ENCODE results near the gene EFCAB10. TPM values are rescaled to one million over a fixed set of nuclear protein-coding genes. Genes with fewer than 3 reads are reported as not detected.
A peak's percentile ranks its signal among the peaks of the same experiment; 100 is the strongest.

EFCAB10 gene
- total RNA-seq, 1 experiment from 2014 or later = not detected

DNA sequence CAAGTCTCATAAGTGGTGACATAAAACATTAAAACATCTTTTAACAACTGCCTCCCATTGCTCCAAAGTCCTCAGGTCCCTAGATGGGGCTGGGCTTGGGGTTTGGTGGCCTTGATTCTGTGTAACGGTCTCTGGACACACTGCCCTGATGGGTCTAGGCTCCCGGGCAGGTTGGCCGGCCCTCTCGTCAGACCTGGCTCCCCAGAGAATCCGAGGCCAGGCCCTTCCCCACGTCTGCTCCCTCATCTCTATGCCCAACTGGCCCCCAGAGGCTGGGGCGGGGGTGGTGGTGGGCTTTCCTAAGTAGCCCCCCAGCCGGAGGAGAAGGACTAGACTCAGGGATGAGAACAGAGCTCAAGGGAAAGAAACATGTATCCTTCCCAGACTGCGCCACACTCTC, 31.5 kb upstream of the EFCAB10 start:
- no peaks in the 10 kb centered on the region for H3K36me3 ChIP-seq (ENCODE audit: control insufficient read depth, insufficient read depth, low read length)
- no peak for DNase-seq
- Mint-ChIP-seq H3K27me3 (ENCODE audit: insufficient read depth, unreplicated experiment) (no peaks in the 10 kb centered on the region), H3K27ac (ENCODE audit: unreplicated experiment) (no peak overlapping the region), H3K4me1 (ENCODE audit: low read depth, unreplicated experiment) (no peaks in the 10 kb centered on the region), H3K4me3 (ENCODE audit: unreplicated experiment) (no peak overlapping the region), H3K36me3 (ENCODE audit: insufficient read depth, unreplicated experiment) (peaks cover under 1% of the 10 kb centered on the region), H3K9me3 (ENCODE audit: unreplicated experiment) (no peaks in the 10 kb centered on the region)
- no peak overlapping the region for H3K4me3 ChIP-seq (ENCODE audit: low read depth, low read length)
- intact Hi-C loops (cut with micrococcal nuclease; ENCODE audit: unreplicated experiment) = no loop called here
- CTCF ChIA-PET = no interaction called here
- no TSS peak for BruUV-seq (replicated peaks)
- H3K9me3 ChIP-seq = no peaks in the 10 kb centered on the region
- no peaks in the 10 kb centered on the region for H3K4me1 ChIP-seq
- POLR2A ChIA-PET = no interaction called here
- H3K27me3 ChIP-seq (replicated peaks; ENCODE audit: control insufficient read depth, insufficient read depth, low read length) = no peaks in the 10 kb centered on the region
- TF ChIP-seq, protein P1, sequence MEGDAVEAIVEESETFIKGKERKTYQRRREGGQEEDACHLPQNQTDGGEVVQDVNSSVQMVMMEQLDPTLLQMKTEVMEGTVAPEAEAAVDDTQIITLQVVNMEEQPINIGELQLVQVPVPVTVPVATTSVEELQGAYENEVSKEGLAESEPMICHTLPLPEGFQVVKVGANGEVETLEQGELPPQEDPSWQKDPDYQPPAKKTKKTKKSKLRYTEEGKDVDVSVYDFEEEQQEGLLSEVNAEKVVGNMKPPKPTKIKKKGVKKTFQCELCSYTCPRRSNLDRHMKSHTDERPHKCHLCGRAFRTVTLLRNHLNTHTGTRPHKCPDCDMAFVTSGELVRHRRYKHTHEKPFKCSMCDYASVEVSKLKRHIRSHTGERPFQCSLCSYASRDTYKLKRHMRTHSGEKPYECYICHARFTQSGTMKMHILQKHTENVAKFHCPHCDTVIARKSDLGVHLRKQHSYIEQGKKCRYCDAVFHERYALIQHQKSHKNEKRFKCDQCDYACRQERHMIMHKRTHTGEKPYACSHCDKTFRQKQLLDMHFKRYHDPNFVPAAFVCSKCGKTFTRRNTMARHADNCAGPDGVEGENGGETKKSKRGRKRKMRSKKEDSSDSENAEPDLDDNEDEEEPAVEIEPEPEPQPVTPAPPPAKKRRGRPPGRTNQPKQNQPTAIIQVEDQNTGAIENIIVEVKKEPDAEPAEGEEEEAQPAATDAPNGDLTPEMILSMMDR (IDR thresholded peaks at IDR 0.05; ENCODE audit: insufficient read depth in 1 of 2, low read depth in 1 of 2, low read length in 1 of 2, severe bottlenecking in 1 of 2, unreplicated experiment in 1 of 2) = no peak

DNA sequence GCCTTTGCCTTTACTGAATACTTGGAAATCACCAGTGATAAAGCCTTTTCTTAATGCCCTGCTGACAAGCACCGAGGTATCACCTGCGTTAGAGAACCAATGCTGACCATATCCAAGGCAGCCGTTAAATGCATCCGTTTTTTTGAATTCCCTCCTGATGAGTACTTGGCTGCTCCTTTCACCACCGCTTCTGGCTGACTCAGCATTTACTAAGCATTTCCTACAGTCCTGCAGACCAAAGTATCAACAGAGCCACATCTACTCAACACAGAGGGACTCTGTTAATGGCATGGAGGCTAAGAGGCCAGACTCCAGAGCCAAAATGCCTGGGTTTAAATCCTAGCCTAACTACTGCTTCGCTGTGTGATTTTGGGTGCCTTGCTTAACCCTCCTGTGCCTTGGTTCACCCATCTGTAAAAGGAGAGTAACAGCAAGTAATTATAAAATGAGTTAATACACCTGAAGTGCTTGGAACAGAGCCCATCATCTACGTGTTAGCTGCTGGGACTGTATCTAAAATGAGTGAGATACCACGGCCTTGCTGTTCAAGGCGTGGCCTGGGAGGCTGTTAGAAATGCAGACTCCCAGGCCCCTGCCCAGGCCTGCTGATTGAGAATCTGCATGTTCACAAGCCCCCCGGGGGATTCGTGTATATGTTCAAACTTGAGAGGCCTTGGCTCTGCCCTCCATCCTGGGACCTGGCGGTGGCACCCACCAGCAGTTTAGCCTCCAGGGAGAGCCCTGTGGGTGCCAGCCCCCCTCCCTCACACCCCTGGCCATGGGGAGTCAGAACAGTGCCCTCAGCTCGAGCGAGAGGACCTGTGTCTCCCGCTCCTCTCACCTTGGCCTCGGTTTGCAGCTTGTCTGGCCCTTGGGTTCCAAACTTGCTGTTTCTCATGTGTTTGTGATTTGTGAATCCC, 30.8 kb upstream of the EFCAB10 start:
- Histone ChIP-seq H3K27me3 (replicated peaks; ENCODE audit: control insufficient read depth, insufficient read depth, low read length) (no peaks in the 10 kb centered on the region), H3K9me3 (no peaks in the 10 kb centered on the region), H3K4me1 (no peaks in the 10 kb centered on the region), H3K4me3 (ENCODE audit: low read depth, low read length) (no peak overlapping the region), H3K36me3 (ENCODE audit: control insufficient read depth, insufficient read depth, low read length) (no peaks in the 10 kb centered on the region)
- POLR2A ChIA-PET = no interaction called here
- no peaks in the 10 kb centered on the region for H3K4me1 Mint-ChIP-seq (ENCODE audit: low read depth, unreplicated experiment)
- BruUV-seq (replicated peaks) = no TSS peak
- H3K27me3 Mint-ChIP-seq (ENCODE audit: insufficient read depth, unreplicated experiment) = no peaks in the 10 kb centered on the region
- CTCF ChIA-PET = no interaction called here
- H3K4me3 Mint-ChIP-seq (ENCODE audit: unreplicated experiment) = no peak overlapping the region
- no peaks in the 10 kb centered on the region for H3K9me3 Mint-ChIP-seq (ENCODE audit: unreplicated experiment)
- intact Hi-C loops (cut with micrococcal nuclease; ENCODE audit: unreplicated experiment) = no loop called here
- no peak overlapping the region for H3K27ac Mint-ChIP-seq (ENCODE audit: unreplicated experiment)
- TF ChIP-seq, protein P1 (IDR thresholded peaks at IDR 0.05; ENCODE audit: insufficient read depth in 1 of 2, low read depth in 1 of 2, low read length in 1 of 2, severe bottlenecking in 1 of 2, unreplicated experiment in 1 of 2) = no peak
- DNase-seq = peak in 1 of 2 experiments; percentile 17
- H3K36me3 Mint-ChIP-seq (ENCODE audit: insufficient read depth, unreplicated experiment) = no peaks in the 10 kb centered on the region

- DNase-seq = no peak
- Histone ChIP-seq H3K4me1 (no peaks in the 10 kb centered on the region), H3K27me3 (replicated peaks; ENCODE audit: control insufficient read depth, insufficient read depth, low read length) (no peaks in the 10 kb centered on the region), H3K9me3 (no peaks in the 10 kb centered on the region), H3K4me3 (ENCODE audit: low read depth, low read length) (no peak overlapping the region), H3K36me3 (ENCODE audit: control insufficient read depth, insufficient read depth, low read length) (no peaks in the 10 kb centered on the region)
- intact Hi-C loops (cut with micrococcal nuclease; ENCODE audit: unreplicated experiment) = no loop called here
- POLR2A ChIA-PET = no interaction called here
- Mint-ChIP-seq H3K4me1 (ENCODE audit: low read depth, unreplicated experiment) (no peaks in the 10 kb centered on the region), H3K36me3 (ENCODE audit: insufficient read depth, unreplicated experiment) (no peaks in the 10 kb centered on the region), H3K27me3 (ENCODE audit: insufficient read depth, unreplicated experiment) (no peaks in the 10 kb centered on the region), H3K4me3 (ENCODE audit: unreplicated experiment) (no peak overlapping the region), H3K9me3 (ENCODE audit: unreplicated experiment) (no peaks in the 10 kb centered on the region), H3K27ac (ENCODE audit: unreplicated experiment) (no peak overlapping the region)
- no TSS peak for BruUV-seq (replicated peaks)
- TF ChIP-seq, protein P1 (IDR thresholded peaks at IDR 0.05; ENCODE audit: insufficient read depth in 1 of 2, low read depth in 1 of 2, low read length in 1 of 2, severe bottlenecking in 1 of 2, unreplicated experiment in 1 of 2) = no peak
- CTCF ChIA-PET = no interaction called here
These were observed 29.1 kb upstream of the EFCAB10 start for GRCh38 chr7:105610165-105610930.

All from Caco-2 (cell line).